Esophagus squamous epithelium (tissue), 5 donors: ENCODE data around the gene ZNF407. TPM values are rescaled to one million over a fixed set of nuclear protein-coding genes. Genes with fewer than 3 reads are reported as not detected.
A peak's percentile ranks its signal among the peaks of the same experiment; 100 is the strongest.

ENCODE experiments used
- DNase-seq: peaks from one replicate; lab custom pipeline; 2025; lab: John Stamatoyannopoulos, UW
- H3K27ac ChIP-seq, 4 donors: fragments of 200-600 bp; sonication (generic); one replicate each; pipeline ENCODE4 v1.5.1; 2016 to 2019; ENCODE audit warnings: mild to moderate bottlenecking in 1 of 4
- H3K27me3 ChIP-seq, 4 donors: fragments of 200-600 bp; sonication (generic); 1 replicate in 3 of 4; 2 replicates in 1 of 4; pipeline versions ENCODE4 v1.5.1 to v1.6.0; 2017 to 2021; ENCODE audit warnings: antibody characterized with exemption in 1 of 4
- H3K36me3 ChIP-seq, 3 donors: fragments of 200-600 bp; sonication (generic); one replicate each; pipeline ENCODE4 v1.5.1; 2016 to 2019
- H3K4me1 ChIP-seq, 3 donors: fragments of 200-600 bp; sonication (generic); one replicate each; pipeline ENCODE4 v1.5.1; 2017 to 2019
- H3K4me3 ChIP-seq, 4 donors: fragments of 200-600 bp; sonication (generic); 1 replicate in 3 of 4; 2 replicates in 1 of 4; pipeline ENCODE4 v1.5.1; 2016 to 2019; ENCODE audit warnings: mild to moderate bottlenecking in 2 of 4, moderate library complexity in 1 of 4
- H3K9me3 ChIP-seq, 3 donors: fragments of 200-600 bp; sonication (generic); one replicate each; pipeline ENCODE4 v1.5.1; 2016 to 2019
- POLR2A ChIP-seq, 4 donors: fragments of 450-650 bp; IDR thresholded peaks; one replicate each; pipeline ENCODE4 v1.6.1; 2017; ENCODE audit warnings: antibody characterized with exemption in 4 of 4, mild to moderate bottlenecking in 4 of 4, moderate library complexity in 3 of 4
- WGBS, 2 donors: methylation state at CpG; one replicate each; pipeline ENCODE4 v1.1.5; 2018; 5-methylcytosine and 5-hydroxymethylcytosine counted together
- intact Hi-C: fragments of 100-400 bp; cut with DNase I; formaldehyde crosslinking; loops from one replicate; pipeline ENCODE4 v1.15.0; 2022
- total RNA-seq, 4 donors: library from RNA; depleted of rRNA; stranded (reverse); fragments of >200 nt; gene quantifications; one replicate each; pipeline ENCODE4 v1.1.0, GENCODE V29; 2016
- TF ChIP-seq, protein P1 (sequence below), 6 experiments: fragments of 450-650 bp in 4 of 6; fragments of 200-600 bp in 2 of 6; sonication (generic) in 2 of 6; IDR thresholded peaks; one replicate each; pipeline ENCODE4 v1.5.1; 2016 to 2019; ENCODE audit warnings: antibody characterized with exemption in 6 of 6, mild to moderate bottlenecking in 4 of 6, moderate library complexity in 4 of 6
- donor health status: DM: yes; HTN: yes; CAD: no.

ZNF407 gene
- total RNA-seq, 4 donors from 2014 or later: 6.4 to 21.2 (median 13.1) TPM

DNA sequence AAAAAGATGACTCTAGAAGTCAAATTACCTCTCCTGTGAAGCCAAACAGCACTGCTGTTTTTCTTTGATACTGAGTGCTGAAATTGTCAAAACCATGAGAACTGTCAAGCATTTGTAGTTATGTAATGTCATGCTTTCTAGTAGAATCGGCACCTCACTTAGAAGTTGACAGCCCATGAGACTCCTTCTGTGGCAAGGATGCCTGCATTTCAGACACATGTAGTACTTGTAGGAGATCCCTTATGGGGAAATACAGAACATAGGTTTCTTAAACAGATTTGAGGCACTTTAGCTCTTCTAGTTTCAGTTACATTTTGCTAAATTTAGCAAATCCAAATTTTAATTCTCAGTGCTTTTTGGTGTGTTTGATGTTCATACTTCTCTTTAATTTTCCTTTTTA lies 15.7 kb downstream of the ZNF407 start:
- H3K4me3 ChIP-seq: no peak overlapping the region
- WGBS, 2 donors: 43 to 61% methylated on average over 1 of the region's 1 CpG
- no peaks in the 10 kb centered on the region for H3K36me3 ChIP-seq
- no peak for DNase-seq
- H3K4me1 ChIP-seq: no peaks in the 10 kb centered on the region
- H3K27me3 ChIP-seq: no peaks in the 10 kb centered on the region
- H3K9me3 ChIP-seq: peaks cover 0 to 6% (median 0%) of the 10 kb centered on the region in 3 donors
- TF ChIP-seq, protein P1, sequence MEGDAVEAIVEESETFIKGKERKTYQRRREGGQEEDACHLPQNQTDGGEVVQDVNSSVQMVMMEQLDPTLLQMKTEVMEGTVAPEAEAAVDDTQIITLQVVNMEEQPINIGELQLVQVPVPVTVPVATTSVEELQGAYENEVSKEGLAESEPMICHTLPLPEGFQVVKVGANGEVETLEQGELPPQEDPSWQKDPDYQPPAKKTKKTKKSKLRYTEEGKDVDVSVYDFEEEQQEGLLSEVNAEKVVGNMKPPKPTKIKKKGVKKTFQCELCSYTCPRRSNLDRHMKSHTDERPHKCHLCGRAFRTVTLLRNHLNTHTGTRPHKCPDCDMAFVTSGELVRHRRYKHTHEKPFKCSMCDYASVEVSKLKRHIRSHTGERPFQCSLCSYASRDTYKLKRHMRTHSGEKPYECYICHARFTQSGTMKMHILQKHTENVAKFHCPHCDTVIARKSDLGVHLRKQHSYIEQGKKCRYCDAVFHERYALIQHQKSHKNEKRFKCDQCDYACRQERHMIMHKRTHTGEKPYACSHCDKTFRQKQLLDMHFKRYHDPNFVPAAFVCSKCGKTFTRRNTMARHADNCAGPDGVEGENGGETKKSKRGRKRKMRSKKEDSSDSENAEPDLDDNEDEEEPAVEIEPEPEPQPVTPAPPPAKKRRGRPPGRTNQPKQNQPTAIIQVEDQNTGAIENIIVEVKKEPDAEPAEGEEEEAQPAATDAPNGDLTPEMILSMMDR (IDR thresholded peaks at IDR 0.05): no peak
- TF ChIP-seq POLR2A (IDR thresholded peaks at IDR 0.05): no peak
- intact Hi-C loops: no loop called here
- H3K27ac ChIP-seq: no peak overlapping the region

DNA sequence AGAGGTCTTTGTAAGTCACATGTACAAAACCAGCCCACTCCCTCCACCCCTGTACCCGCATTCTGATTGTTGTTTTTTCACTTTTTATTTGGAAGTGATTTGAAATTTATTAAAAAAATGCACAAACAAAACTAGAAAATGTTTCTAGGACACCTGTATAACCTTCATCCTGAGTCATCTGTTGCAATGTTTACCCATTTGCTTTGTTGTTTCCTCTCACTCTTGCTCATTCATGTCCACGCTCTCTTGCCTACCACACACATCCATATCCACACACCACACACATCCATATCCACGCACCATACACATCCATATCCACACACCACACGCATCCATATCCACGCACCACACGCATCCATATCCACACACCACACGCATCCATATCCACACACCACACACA lies 18.8 kb downstream of the ZNF407 start:
- H3K9me3 ChIP-seq: peaks cover 0 to 6% (median 0%) of the 10 kb centered on the region in 3 donors
- H3K36me3 ChIP-seq: no peaks in the 10 kb centered on the region
- no peak for DNase-seq
- H3K27ac ChIP-seq: no peak overlapping the region
- no peak for TF ChIP-seq POLR2A (IDR thresholded peaks at IDR 0.05)
- TF ChIP-seq, protein P1 (IDR thresholded peaks at IDR 0.05): no peak
- no peaks in the 10 kb centered on the region for H3K27me3 ChIP-seq
- intact Hi-C loops: no loop called here
- WGBS, 2 donors: 61 to 65% methylated on average over 7 of the region's 7 CpGs
- no peaks in the 10 kb centered on the region for H3K4me1 ChIP-seq
- H3K4me3 ChIP-seq: no peak overlapping the region

DNA sequence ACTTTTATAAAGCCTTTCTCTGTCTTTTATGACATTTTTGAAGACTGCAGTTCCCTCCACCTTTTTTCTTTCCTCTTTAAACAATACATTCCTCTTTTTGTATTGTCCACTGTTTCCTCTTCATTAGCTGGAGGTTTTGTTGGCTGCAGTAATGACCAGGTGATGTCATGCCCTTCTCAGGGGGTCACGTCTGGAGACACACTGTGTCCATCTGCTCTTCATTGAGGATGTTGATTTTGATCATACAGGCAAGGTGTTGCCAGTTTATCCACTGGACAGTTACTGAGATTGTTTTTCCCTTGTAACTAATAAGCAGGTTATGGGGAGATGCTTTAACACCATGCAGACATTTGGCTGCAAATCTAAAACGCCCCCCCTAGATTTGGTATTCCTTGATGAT lies 19.8 kb downstream of the ZNF407 start:
- TF ChIP-seq, protein P1 (IDR thresholded peaks at IDR 0.05): no peak
- no peak for TF ChIP-seq POLR2A (IDR thresholded peaks at IDR 0.05)
- no peak for DNase-seq
- no peak overlapping the region for H3K4me3 ChIP-seq
- 72 to 73% methylated on average over 2 of the region's 2 CpGs for WGBS, 2 donors
- H3K27me3 ChIP-seq: no peaks in the 10 kb centered on the region
- peaks cover 0 to 6% (median 0%) of the 10 kb centered on the region in 3 donors for H3K9me3 ChIP-seq
- no peak overlapping the region for H3K27ac ChIP-seq
- H3K36me3 ChIP-seq: no peaks in the 10 kb centered on the region
- intact Hi-C loops: no loop called here
- H3K4me1 ChIP-seq: no peaks in the 10 kb centered on the region

DNA sequence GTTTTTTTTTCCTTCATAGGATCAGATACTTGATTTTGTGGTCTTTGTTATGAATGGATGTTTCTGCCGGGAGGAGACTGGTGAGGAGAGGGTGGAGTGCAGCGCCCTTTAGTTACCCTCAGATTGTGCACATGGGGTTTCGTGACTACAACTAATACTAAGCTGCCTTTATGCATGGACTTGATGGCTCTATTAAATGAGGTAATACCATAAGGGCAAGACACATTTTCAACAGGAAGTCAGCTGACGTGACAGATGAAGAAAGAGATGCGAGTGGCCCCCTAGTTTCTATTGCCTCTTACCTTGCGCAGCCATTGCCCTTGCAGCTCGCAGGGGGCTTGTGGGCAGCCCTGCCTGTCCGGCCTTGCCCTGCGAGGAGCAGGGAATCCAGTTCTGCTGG lies 24.4 kb downstream of the ZNF407 start:
- Histone ChIP-seq H3K4me3 (no peak overlapping the region), H3K36me3 (no peaks in the 10 kb centered on the region), H3K27me3 (no peaks in the 10 kb centered on the region), H3K4me1 (no peaks in the 10 kb centered on the region), H3K9me3 (no peaks in the 10 kb centered on the region), H3K27ac (no peak overlapping the region)
- DNase-seq: no peak
- intact Hi-C loops: no loop called here
- TF ChIP-seq, protein P1 (IDR thresholded peaks at IDR 0.05): no peak
- 68 to 74% methylated on average over 7 to 9 of the region's 9 CpGs for WGBS, 2 donors

DNA sequence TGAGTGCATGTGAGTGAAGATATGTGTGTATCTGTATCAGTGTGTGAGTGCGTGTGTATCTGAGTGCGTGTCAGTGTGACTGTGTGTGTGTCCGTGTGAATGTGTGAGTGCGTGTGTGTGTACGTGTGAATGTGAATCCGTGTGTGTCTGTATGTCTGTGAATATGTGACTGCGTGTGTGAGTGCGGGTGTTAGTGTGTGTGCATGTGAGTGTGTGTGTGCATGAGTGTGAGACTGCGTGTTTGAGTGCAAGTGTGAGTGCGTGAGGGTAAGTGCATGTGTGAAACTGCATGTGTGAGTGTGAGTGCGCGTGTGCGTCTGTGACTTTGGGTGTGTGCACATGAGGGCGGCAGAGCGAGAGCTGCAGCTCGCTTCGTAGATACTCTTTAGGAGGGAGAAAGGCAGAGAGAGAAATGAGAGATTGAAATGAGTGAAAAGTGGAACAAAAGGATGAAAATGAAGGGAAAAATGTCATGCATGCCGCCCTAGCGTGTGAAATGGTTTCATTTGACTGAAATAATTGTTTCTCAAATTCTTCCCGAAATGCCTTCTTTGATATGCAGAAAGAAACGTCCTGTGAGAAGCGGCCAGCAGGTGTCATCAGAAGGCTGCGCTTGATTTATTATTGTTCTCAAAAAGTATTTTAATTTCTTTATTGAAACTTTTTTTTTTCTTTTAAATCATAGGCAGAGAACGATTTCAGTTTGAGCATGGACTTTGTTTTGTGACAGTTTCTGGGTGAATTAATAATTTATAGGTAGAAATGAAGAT lies 25.6 kb downstream of the ZNF407 start:
- no peak overlapping the region for H3K4me3 ChIP-seq
- TF ChIP-seq, protein P1 (IDR thresholded peaks at IDR 0.05): peak in 4 of 6 experiments; percentile 23 to 42 (median 33)
- TF ChIP-seq POLR2A (IDR thresholded peaks at IDR 0.05): no peak
- no peaks in the 10 kb centered on the region for H3K4me1 ChIP-seq
- intact Hi-C loops: no loop called here
- H3K9me3 ChIP-seq: no peaks in the 10 kb centered on the region
- WGBS, 2 donors: 68 to 71% methylated on average over 24 of the region's 24 CpGs
- H3K27me3 ChIP-seq: no peaks in the 10 kb centered on the region
- H3K36me3 ChIP-seq: no peaks in the 10 kb centered on the region
- no peak overlapping the region for H3K27ac ChIP-seq
- no peak for DNase-seq
